ENCODE results near the gene SRCIN1. TPM values are rescaled to one million over a fixed set of nuclear protein-coding genes. Genes with fewer than 3 reads are reported as not detected.

Gene SRCIN1
- polyA plus RNA-seq, 1 donor = 1.2 TPM

Other genes with a start within 250 kb of the SRCIN1 start
- 47.9 TPM for gene ARHGAP23, start 177.5 kb downstream of the SRCIN1 start, polyA plus RNA-seq (ENCODE audit: insufficient read length)
- 0.48 TPM for gene EPOP, start 69.0 kb upstream of the SRCIN1 start, polyA plus RNA-seq (ENCODE audit: insufficient read length)
- 81.8 TPM for gene MLLT6, start 99.3 kb upstream of the SRCIN1 start, polyA plus RNA-seq (ENCODE audit: insufficient read length)
- 16.8 TPM for gene CISD3, start 124.4 kb upstream of the SRCIN1 start, polyA plus RNA-seq (ENCODE audit: insufficient read length)
- 32.7 TPM for gene PCGF2, start 142.4 kb upstream of the SRCIN1 start, polyA plus RNA-seq (ENCODE audit: insufficient read length)
- 67.5 TPM for gene PSMB3, start 146.8 kb upstream of the SRCIN1 start, polyA plus RNA-seq (ENCODE audit: insufficient read length)
- 72.5 TPM for gene PIP4K2B, start 193.6 kb upstream of the SRCIN1 start, polyA plus RNA-seq (ENCODE audit: insufficient read length)
- 14.9 TPM for gene CWC25, start 219.4 kb upstream of the SRCIN1 start, polyA plus RNA-seq (ENCODE audit: insufficient read length)
- gene RPL23, start 247.8 kb upstream of the SRCIN1 start, polyA plus RNA-seq (ENCODE audit: insufficient read length) = 2,574 TPM

All from hindlimb muscle (tissue), 1 donor.